HG03521 (cell line): ENCODE results near the gene CCDC186.

Source experiments
- ATAC-seq: cut with Tn5 transposase; IDR thresholded peaks from one replicate; pipeline ENCODE4 v1.9.1; 2021; ENCODE audit warnings: mild to moderate bottlenecking, moderate library complexity; ENCODE audit not compliant: unreplicated experiment

Gene CCDC186

DNA sequence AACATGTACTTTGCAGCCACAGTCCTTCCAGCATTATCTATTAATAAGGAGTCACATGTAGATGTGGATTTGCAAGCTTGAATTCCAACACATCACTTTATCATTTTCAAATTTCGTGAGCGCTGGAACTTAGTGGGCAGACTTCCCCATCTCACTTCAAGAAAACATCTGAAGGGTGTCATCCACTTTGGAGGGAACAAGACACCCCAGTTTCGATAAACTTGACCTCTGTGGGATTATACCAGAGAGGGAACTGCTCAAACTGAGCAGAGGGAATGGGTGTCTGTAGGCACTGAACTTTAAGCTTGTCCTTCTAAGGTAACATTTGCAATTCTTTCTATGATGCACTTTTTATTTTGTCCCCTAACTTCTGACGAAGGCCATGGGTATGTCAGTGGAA lies 102.8 kb downstream of the CCDC186 start:
- no peak for ATAC-seq
